HG03457 (cell line): Measurements from ENCODE around the gene DNASE1L1.

ENCODE experiments used
- ATAC-seq: cut with Tn5 transposase; IDR thresholded peaks from one replicate; pipeline ENCODE4 v1.9.1; 2021; ENCODE audit warnings: moderate number of reproducible peaks; ENCODE audit not compliant: unreplicated experiment

The DNASE1L1 gene

GRCh38 chrX:154409222-154409871, at the start of gene DNASE1L1:
Gene DNASE1L1 (minus strand): TSS chrX:154409254. CDS start chrX:154405568, 3,686 bp downstream.
- no peak for ATAC-seq

GRCh38 chrX:154458116-154458953, 49.3 kb upstream of the DNASE1L1 start, which contains the start of gene PLXNA3:
Gene PLXNA3 (plus strand): TSS chrX:154458281. CDS start chrX:154460184, 1,903 bp downstream.
- ATAC-seq, result no peak

GRCh38 chrX:154457491-154458115, 48.5 kb upstream of the DNASE1L1 start:
- no peak for ATAC-seq

- no peak for ATAC-seq
These were observed 43.8 kb upstream of the DNASE1L1 start for GRCh38 chrX:154452823-154453222.

- ATAC-seq, result no peak
These were observed 41.3 kb upstream of the DNASE1L1 start for GRCh38 chrX:154450312-154450711.

- no peak for ATAC-seq
These were observed 40.6 kb upstream of the DNASE1L1 start for GRCh38 chrX:154449618-154450017.

- no peak for ATAC-seq
These were observed 39.4 kb upstream of the DNASE1L1 start for GRCh38 chrX:154448484-154448883.

- no peak for ATAC-seq
These were observed 37.4 kb upstream of the DNASE1L1 start for GRCh38 chrX:154446430-154446829.

GRCh38 chrX:154445776-154446175, 36.7 kb upstream of the DNASE1L1 start:
- ATAC-seq, result no peak

GRCh38 chrX:154444755-154445246, 35.7 kb upstream of the DNASE1L1 start:
- no peak for ATAC-seq

GRCh38 chrX:154443992-154444754, 35.1 kb upstream of the DNASE1L1 start, which contains the start of gene FAM50A:
Gene FAM50A (plus strand): TSS chrX:154444141. CDS start chrX:154444236, 95 bp downstream.
- peak; percentile 77 for ATAC-seq

- ATAC-seq, result no peak
These were observed 34.4 kb upstream of the DNASE1L1 start for GRCh38 chrX:154443479-154443910.

- no peak for ATAC-seq
These were observed 33.1 kb upstream of the DNASE1L1 start for GRCh38 chrX:154441984-154442707.

- no peak for ATAC-seq
These were observed 32.5 kb upstream of the DNASE1L1 start for GRCh38 chrX:154441564-154441963.

- no peak for ATAC-seq
These were observed 31.7 kb upstream of the DNASE1L1 start for GRCh38 chrX:154440623-154441357.

GRCh38 chrX:154439841-154440240, 30.8 kb upstream of the DNASE1L1 start:
- ATAC-seq, result no peak

GRCh38 chrX:154437971-154438893, 29.2 kb upstream of the DNASE1L1 start:
- ATAC-seq, result no peak
